Fibroblast of skin of scalp (primary cell): ENCODE results near the gene KIF9.
"Not testable (repeated sequence)": the region's sequence is repeated elsewhere in the genome, so short reads cannot be mapped to it uniquely, and the experiment has no call there.

Source experiments
- DNase-seq: peaks from one replicate; pipeline ENCODE4 v3.0.0-alpha.2; 2013

KIF9 gene

DNA sequence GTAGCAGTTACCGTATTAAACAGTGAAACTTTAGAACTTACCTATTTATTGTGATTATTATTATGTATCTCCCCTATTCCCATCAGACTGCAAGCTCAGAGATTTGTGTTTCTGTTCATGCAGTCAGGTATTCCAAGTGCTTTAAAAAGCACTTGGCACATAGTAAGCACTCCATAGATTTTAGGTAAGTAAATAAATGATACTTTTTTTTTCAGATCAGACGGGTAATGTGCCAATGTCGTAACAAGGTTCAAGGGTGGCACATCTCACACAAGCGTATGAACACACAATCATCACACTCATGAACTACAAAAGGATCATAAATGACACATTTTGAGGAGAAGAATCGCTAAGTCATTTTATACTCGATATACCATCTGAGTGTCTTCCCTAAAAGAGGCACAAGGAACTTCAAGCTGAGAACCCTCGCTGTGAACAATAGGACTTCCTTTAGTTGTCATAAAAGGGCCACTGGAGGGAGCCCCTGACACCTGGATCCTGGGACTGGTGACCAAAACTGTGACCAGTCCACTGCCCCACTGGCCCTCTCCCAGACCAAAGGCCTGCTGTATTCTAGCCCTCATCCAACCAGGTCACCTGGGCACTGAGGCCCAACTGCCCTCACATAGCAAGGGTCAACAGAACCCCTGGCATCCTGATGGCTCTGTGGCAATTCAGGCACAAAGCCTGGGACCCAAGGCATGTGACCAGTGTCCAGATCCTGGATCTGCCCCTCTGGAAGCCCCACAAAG lies 32.1 kb downstream of the KIF9 start:
- peak; percentile 30 for DNase-seq

DNA sequence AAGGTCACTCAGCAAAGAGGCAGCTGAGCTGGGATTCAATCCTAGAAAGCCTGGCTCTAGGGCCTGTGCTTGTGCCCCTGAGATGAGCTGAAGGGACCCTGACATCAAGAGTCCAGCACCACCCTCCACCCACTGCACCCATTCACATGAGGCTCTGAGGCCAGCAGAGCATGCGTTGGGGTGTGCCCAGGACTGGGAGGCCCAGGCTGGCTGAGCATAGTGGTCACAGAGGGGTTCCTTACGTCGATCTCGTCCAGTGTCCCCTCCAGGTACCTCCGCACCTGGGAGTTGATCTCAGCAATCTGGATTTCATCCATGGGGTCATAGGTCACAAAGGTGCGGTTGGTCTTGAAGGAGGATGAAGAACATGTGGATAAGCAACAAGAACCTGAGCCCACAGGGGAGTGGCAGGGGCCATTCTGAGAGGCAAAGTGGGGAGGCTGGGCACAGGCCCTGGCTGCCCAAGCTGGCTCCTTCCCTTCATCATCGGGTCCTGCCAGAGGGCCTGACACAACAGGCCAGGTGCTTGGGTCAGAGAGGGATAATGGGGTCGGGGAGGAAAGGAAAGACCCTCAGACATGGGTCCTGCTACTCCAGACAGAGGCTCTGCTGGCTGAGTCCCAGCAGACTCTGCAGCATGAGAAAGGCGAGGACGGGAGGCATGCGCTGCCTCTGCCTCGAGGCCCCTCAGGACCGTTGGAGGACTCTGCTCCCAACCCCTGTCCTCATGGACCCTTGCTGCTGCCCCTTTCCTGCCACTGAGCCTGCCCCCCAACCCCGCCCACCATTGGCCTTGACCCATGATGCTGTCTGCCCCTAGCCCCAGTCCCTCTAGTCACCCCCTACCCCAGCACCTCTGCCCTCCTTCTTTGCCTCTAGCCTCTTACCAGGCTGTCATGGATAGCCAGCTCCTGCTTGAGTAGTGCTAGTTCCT lies 35.2 kb downstream of the KIF9 start:
- DNase-seq, result no peak

DNA sequence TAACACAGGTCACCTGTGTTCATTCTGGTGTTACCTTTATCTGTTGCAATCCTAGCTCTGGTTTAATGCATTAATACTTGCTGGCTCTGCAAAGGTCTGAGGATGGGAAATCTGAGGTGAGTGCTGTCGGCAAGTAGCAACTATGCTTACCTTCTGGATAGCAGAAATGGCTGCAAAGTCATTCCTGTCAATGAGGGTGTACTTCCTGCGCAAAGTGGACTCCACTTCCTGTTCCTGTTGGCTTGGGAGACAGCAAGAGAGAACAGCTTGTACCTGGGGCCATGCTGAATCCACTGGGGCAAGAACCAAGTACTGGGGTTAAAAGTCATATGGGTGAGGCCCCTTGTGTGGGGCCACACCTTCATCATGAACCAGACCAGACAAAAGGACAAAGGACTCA lies 37.3 kb downstream of the KIF9 start:
- no peak for DNase-seq

DNA sequence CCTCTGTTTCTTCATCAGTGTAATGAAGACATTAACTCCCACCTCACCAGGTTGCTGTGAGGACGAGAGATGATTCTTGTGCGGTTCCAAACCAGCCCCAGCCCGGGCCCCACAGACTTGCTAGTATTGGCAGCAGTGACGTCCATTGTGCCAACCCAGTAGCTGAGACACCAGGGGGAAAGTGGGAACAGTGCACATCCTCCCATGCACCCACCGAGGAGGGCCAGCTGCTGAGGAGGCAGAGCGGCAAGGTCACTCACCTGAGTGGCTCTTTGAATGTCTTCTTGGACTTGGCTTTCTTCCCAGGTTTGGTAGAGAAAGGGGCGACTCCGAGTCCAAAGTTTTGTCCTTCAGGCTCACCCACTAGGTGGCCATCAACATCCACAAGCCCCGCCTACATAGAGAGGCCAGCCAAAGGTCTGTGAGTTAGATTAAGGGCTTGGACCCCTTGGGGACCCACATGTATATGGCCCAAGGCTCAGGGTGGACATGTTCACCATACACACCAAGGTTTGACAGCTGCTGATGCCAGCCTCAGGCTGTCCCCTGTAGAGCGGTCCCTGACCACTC lies 38.0 kb downstream of the KIF9 start:
- no peak for DNase-seq

DNA sequence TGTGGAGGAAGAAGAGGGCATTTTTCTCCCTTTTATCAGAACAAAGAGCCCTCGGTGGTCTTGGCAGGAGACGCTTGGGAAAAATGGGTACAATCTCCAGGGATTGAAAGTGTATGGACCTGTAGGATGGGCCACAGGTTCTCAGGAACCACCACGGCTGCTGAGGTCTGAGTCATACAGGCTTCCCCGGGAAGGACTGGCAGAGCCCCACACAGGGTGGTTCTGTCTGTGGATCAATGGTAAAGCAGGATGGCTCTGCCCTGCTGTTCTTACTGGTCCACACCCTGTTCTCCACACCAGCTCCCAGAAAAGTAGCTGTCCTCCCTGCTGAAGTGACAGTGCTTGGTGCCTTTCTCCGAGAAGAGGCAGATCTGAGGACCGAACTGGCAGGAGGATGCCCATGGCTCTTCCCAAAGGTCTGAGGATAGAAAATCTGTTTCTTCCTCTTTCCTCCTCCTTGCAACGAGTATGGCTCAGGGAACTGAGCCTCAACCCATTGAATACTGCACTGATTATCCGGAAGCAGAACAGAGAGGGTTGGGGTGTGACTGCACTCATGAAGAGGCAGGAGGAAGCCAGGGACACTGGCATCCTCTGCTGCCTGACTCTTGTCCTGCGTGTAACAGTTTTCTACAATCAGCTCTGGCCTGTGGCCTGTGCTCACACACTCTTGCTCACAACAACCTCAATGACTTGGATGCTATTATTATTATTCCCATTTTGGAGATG lies 39.0 kb downstream of the KIF9 start:
- DNase-seq, result no peak

DNA sequence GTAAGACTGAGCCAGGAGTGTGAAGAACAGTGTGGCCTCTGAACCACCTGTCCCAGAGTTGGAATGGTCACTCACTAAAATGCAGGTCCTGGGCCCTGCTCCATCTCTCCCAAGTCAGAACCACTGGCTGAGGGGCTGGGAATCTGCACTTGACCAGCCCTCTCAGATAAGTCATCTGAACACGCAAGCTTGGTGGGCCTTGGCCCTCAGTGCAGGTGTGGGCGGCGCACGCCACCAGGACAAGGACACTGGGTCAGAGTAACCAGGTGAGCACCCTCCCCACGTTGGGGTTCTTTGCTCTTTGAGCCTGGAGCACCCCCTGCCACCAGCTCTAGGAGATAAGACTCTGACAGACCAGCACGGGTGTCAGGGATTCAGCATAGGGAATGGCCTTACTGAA lies 42.7 kb downstream of the KIF9 start:
- no peak for DNase-seq

DNA sequence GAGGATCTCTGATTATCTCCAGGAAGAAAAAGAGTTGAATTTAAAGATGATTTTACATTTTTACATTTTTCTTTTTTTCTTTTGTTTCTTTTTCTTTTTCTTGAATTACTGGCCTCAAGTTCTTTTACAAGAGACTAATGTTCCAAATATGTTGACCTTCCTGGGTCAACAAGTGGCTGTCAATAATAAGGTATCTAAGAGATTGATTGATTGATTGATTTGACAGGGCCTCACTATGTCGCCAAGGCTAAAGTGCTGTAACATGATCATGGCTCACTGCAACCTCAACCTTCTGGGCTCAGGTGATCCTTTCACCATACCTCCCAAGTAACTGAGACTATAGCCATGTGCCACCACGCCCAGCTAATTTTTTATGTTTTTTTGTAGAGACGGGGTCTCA lies 44.6 kb downstream of the KIF9 start:
- DNase-seq, result no peak

DNA sequence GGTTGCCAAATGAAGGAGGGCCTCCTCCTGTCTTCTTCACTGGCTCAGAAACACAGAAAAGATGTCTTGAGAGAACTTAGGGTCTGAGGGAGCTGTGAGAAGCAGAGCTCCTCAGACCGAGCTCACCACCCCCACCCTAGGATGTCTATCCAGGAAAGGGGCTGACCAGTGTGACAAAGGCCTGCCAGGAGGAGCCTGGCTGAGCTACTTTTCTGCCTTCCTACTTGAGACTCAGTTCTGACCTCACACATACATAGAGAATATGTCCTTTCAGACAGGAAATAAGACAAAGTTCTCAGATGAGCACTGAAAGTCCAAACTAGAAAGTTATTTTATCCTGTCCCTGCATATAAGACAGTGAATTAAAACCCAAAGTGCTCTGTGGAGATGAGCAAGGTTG lies 54.5 kb downstream of the KIF9 start:
- no peak for DNase-seq

DNA sequence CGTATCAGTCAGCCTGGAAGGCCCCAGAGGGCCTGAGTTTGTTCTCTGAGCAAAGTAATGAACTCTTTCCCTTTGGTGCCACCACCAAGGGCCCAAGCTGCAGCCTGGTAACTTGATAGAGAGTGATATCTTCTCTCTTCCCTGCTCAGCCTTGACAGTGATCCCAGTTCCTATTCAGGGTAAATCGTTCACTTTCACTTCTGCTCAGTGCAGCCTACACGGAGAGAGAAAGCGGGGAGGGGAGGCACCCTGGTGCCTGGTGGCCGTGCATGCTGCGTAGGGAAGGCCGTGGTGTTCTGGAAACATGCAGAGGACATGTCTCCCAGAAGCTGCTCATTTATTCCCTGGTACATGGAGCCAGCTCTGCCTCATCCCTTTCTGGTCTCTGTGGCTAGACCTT lies 54.9 kb downstream of the KIF9 start:
- DNase-seq, result no peak

DNA sequence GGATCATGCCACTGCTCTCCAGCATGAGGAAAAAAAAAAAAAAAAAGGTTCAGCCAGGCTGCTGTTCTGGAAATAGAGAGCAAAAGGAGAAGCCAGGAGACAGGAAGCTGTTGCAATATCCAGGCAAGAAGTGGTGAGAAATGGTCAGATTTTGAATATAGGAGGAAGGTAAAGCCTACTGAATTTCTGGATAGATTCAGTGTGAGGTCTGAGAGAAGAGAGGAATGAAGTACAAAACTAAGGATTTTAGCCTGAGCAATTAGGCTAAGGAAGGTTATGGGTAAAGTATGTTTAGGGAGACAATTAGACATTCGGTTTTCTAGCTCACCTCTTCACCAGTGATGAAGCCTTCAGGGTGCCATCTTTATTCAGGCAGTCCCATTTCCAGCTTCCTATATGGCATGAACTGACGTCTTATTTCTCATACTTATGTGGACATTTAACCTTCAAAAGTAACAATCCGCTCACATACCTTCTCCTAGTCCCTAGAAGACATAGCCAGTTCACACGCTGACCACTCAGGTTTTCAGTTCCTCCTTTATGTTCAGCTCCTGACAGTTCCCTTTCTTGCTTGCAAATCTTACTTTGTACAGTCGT lies 57.2 kb downstream of the KIF9 start:
- peak; percentile 71 for DNase-seq

DNA sequence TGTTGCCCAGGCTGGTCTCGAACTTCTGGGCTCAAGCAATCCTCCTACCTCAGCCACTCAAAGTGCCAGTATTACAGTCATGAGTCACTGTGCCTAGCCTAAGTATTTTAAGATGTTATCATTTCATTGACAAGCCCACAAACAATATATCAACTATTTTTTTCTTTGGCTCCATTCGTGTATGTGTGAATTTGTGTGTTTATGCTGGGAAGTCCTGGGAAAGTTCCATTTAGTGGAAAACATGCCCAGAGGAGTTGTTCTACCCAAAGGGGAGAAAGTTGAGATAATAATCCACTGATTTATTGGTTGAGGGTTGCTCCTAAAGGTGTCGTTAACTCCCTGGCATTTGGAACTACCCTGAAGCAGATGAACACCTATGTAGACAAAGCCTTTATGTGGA lies 58.8 kb downstream of the KIF9 start:
- no peak for DNase-seq

DNA sequence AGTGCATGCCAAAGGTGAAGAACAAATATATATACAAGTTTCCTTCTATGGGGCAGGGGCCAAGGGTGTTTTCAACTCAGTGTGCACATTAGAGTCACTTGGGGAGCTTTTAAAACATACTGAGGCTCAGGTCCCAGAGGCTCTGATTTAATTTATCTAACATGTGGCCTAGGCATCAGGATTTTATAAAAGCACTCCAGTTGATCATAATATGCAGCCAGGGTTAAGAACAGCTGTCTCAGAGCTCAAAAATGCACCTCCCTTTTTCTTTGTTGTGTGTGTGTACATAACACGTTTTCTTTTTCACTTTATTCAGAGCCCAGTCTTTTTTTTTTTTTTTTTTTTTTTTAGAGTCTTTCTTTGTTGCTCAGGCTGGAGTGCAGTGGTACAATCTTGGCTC lies 60.8 kb downstream of the KIF9 start:
- no peak for DNase-seq

DNA sequence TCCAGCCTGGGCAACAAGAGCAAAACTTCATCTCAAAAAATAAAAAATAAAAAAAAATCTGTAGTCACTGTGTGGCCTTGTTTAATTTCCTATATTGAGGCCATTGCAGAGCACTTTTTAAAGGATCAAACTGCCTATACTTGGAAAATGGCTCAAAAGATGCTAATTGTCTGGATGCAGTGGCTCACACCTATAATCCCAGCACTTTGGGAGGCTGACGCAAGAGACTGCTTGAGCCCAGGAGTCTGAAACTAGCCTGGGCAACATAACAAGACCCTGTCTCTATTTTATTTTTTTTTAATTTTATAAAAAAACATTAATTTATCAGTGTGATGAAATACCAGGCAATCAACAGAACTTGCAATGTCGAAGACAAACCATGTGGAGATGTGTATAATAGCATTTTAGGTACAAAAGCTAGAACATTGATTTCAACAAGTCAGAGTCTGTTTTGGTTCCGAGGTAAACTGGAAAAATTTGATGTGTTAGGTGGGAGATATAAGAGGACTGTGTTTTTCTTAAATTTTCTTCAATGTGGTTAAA lies 71.7 kb downstream of the KIF9 start:
- no peak for DNase-seq

DNA sequence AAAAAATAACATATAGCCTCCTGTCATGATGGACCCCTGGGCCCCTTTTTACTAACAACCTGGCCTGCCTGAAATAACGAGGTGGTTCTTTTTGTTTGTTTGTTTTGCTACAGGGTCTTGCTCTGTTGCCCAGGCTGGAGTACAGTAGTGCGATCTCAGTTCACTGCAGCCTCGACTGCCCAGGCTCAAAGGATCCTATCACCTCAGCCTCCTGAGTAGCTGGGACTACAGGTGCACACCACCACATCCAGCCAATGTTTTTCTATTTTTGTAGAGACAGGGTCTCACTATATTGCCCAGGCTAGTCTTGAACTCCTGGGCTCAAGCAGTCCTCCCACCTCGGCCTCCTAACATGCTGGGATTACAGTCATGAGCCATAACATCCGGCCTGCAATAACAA lies 76.6 kb downstream of the KIF9 start:
- DNase-seq, result not testable (repeated sequence)

DNA sequence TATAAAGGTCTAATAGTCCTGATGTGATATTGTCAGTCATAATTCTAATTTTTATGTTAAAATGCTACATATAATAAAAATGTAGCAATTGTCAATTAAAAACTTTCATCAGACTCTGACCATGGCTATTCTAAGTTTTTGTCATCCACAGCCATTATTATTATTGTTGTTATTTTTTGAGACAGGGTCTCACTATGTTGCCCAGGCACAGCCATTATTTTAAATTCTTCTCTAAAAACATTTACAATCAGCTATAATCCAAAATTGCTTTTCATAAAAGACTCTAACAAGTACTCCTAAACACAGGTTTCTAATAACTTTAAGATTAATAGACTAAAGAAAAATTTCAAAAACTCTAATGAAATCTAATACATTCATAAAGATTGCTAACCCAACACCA lies 77.7 kb downstream of the KIF9 start:
- DNase-seq, result no peak

DNA sequence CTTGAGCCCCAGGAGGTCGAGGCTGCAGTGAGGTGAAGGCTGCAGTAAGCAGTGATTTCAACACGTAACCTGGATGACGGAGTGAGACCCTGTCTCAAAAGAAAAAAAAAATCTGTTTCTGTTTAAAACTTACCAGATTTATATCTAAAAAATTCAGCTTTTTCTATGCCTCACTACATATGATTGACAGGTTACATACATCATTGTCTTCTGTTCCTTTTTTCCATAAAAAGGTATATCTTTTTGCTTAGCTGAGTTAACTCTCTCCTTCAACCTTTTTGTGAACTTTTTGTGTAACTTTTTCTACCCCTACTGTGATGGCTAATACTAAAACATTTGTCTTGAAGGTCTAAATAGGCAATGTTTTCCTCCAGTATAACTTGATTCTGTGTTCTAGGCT lies 80.1 kb downstream of the KIF9 start:
- DNase-seq, result no peak

DNA sequence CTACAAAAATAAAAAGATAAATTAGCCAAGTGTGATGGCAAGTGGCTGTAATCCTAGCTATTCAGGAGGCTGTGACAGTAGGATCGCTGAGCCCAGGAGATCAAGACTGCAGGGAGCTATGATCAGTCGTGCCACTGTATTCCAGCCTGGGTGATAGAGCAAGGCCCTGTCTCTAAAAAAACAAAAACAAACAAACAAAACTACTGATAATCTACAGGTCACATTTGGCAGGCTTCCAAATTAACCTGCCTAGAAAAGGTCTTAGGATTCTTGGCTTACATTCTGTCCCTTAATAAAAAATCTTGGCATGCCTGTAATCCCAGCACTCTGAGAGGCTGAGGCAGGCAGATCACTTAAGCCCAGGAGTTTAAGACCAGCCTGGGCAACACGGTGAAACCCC lies 85.3 kb downstream of the KIF9 start:
- DNase-seq, result no peak

DNA sequence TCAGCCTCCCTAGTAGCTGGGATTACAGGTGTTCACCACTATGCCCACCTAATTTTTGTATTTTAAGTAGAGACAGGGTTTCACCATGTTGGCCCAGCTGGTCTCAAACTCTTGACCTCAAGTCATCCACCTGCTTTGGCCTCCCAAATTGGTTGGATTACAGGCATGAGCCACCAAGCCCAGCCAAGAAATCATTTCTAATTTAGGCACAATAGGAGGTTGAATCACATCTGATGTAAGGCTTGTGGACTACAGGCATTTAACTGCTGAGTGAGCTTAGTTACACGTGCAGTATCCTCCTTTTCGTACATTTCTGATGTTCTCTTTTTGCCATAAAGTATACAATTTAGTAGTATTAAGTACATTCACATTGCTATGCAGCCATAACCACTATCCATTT lies 87.6 kb downstream of the KIF9 start:
- no peak for DNase-seq

DNA sequence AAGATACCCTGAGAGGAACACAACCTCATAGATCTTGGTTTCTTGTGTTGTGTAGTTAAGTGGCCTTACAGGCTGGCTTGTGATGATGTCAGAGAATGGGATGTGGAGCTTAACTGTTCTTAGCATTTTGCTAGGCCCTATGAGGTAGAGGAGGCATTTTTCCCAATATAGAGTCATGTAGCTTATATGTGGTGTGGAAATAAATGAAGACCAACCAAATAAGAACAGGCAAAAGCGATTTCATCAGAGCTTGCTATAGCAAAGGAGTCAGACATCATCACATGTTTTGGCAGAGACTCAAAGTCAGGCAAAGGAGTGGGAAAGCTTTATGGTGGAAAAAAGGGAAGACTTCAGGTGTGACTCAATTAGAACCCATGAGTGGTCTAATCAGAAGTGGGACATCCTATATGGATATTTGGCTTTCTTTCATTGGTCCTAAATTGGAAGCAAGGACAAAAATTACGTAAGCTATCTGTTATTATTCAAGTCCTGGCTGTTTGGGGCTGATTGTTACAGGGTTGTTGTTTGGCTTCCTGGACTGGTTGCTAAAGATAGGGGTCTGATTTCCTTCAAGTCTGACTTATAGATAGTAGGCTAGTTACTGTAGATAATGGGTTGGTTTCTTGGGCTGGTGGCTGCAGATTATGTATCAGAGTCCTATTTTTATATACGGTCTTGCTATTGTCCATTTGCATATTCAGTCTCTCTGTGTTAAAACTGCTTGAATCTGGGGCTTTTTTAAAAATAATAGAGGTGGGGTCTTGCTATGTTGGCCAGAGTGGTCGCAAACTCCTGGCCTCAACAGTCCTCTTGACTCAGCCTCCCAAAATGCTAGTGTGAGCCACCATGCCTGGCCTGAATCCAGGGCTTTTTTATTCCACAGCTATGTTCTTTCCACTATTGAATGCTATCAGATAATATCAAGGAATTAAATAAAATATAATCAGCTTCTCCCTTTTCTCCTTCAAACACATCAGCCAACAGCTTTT lies 88.4 kb downstream of the KIF9 start:
- DNase-seq, result peak; percentile 8

DNA sequence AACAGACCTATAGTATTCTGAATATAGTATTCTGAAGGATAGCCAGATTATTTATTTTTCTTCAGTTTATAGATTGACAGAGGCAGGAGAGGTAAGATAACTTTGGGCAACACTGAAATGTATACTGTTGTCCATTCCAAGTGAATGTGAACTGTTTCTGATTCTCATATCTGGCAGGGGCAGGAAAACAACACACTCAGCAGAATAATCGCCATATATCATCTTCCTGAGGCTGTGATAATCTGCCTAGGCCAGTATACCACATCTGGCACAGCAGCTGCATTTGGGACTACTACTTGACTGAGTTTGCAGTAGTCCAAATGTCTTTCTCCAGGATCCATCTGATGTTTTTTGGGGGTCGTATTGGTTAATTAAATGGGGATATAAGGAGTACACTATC lies 96.3 kb downstream of the KIF9 start:
- no peak for DNase-seq

DNA sequence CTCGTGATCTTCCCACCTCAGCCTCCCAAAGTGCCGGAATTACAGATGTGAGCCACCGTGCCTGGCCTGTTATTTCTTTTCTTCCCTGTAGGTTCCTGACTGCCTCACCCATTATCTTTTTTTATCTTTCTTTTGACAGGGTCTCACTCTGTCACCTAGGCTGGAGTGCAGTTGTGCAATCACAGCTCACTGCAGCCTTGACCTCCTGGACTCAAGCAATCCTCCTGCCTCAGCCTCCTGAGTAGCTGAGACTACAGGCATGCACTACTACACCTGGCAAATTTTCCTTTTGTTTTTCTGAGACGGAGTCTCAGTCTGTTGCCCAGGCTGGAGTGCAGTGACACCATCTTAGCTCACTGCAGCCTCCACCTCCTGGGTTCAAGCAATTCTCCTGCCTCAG lies 100.9 kb downstream of the KIF9 start:
- not testable (repeated sequence) for DNase-seq
